ENCODE measurements around the gene PARP1.
"Not testable (repeated sequence)": the region's sequence is repeated elsewhere in the genome, so short reads cannot be mapped to it uniquely, and the experiment has no call there.

Gene PARP1

GRCh38 chr1:226351709-226352108 lies 56.2 kb downstream of the PARP1 start:
- no peak for DNase-seq (ENCODE audit: low spot score)

- no peak for DNase-seq (ENCODE audit: low spot score)
Measured at GRCh38 chr1:226350519-226350865, 57.4 kb downstream of the PARP1 start.

GRCh38 chr1:226349801-226350518 lies 57.9 kb downstream of the PARP1 start:
- no peak for DNase-seq (ENCODE audit: low spot score)

GRCh38 chr1:226349081-226349480 lies 58.8 kb downstream of the PARP1 start:
- no peak for DNase-seq (ENCODE audit: low spot score)

GRCh38 chr1:226344441-226345259 lies 63.2 kb downstream of the PARP1 start:
- DNase-seq (ENCODE audit: low spot score) = no peak

- DNase-seq (ENCODE audit: low spot score) = no peak
Measured at GRCh38 chr1:226342656-226343055, 65.2 kb downstream of the PARP1 start.

GRCh38 chr1:226340111-226340510 lies 67.8 kb downstream of the PARP1 start:
- not testable (repeated sequence) for DNase-seq (ENCODE audit: low spot score)

- no peak for DNase-seq (ENCODE audit: low spot score)
Measured at GRCh38 chr1:226337276-226337875, 70.5 kb downstream of the PARP1 start.

GRCh38 chr1:226335661-226336060 lies 72.2 kb downstream of the PARP1 start:
- DNase-seq (ENCODE audit: low spot score) = no peak

GRCh38 chr1:226332947-226333346 lies 74.9 kb downstream of the PARP1 start:
- no peak for DNase-seq (ENCODE audit: low spot score)

- DNase-seq (ENCODE audit: low spot score) = no peak
Measured at GRCh38 chr1:226329237-226329636, 78.7 kb downstream of the PARP1 start.

- DNase-seq (ENCODE audit: low spot score) = no peak
Measured at GRCh38 chr1:226327761-226328162, 80.1 kb downstream of the PARP1 start.

- DNase-seq (ENCODE audit: low spot score) = no peak
Measured at GRCh38 chr1:226325178-226325577, 82.7 kb downstream of the PARP1 start.

GRCh38 chr1:226324479-226324878 lies 83.4 kb downstream of the PARP1 start:
- no peak for DNase-seq (ENCODE audit: low spot score)

- DNase-seq (ENCODE audit: low spot score) = no peak
Measured at GRCh38 chr1:226322986-226323385, 84.9 kb downstream of the PARP1 start.

GRCh38 chr1:226320930-226321329 lies 87.0 kb downstream of the PARP1 start:
- DNase-seq (ENCODE audit: low spot score) = no peak

GRCh38 chr1:226318471-226318870 lies 89.4 kb downstream of the PARP1 start:
- DNase-seq (ENCODE audit: low spot score) = no peak

GRCh38 chr1:226314055-226314454 lies 93.8 kb downstream of the PARP1 start:
- DNase-seq (ENCODE audit: low spot score) = no peak

GRCh38 chr1:226312065-226312464 lies 95.8 kb downstream of the PARP1 start:
- DNase-seq (ENCODE audit: low spot score) = no peak

- DNase-seq (ENCODE audit: low spot score) = no peak
Measured at GRCh38 chr1:226311376-226311775, 96.5 kb downstream of the PARP1 start.

All from RKO (cell line).